H9 (cell line): ENCODE results near the gene SEL1L. TPM values are rescaled to one million over a fixed set of nuclear protein-coding genes. Genes with fewer than 3 reads are reported as not detected.
"Not testable (repeated sequence)": the region's sequence is repeated elsewhere in the genome, so short reads cannot be mapped to it uniquely, and the experiment has no call there.

Experiments used
- DNase-seq: peaks from one replicate; pipeline ENCODE4 v3.0.0-alpha.2; 2017
- H2AFZ ChIP-seq: one replicate; pipeline ENCODE4 v1.6.1; 2013; ENCODE audit warnings: mild to moderate bottlenecking, low read length, control low read depth, moderate library complexity
- H2AK5ac ChIP-seq: 2 replicates; pipeline ENCODE4 v1.6.1; 2013; ENCODE audit warnings: low read length, control low read depth, mixed read lengths; ENCODE audit not compliant: insufficient read length
- H2BK120ac ChIP-seq: one replicate; pipeline ENCODE4 v1.6.1; 2013; ENCODE audit warnings: low read depth, mild to moderate bottlenecking, low read length, control low read depth, inconsistent platforms; ENCODE audit not compliant: poor library complexity, severe bottlenecking
- H2BK12ac ChIP-seq: 2 replicates; pipeline ENCODE4 v1.6.1; 2013; ENCODE audit warnings: low read length, control low read depth, mixed read lengths, low read depth; ENCODE audit not compliant: insufficient read length
- H2BK15ac ChIP-seq: 2 replicates; pipeline ENCODE4 v1.6.1; 2013; ENCODE audit warnings: low read depth, low read length, control low read depth
- H2BK20ac ChIP-seq: one replicate; pipeline ENCODE4 v1.6.1; 2013; ENCODE audit warnings: low read depth, mild to moderate bottlenecking, low read length, control low read depth, inconsistent platforms; ENCODE audit not compliant: poor library complexity, severe bottlenecking
- H2BK5ac ChIP-seq: 2 replicates; pipeline ENCODE4 v1.6.1; 2013; ENCODE audit warnings: low read length, control low read depth, mixed read lengths; ENCODE audit not compliant: insufficient read length
- H3K14ac ChIP-seq: 2 replicates; pipeline ENCODE4 v1.6.1; 2013; ENCODE audit warnings: low read length, control low read depth; ENCODE audit not compliant: insufficient read depth
- H3K18ac ChIP-seq: 2 replicates; pipeline ENCODE4 v1.6.1; 2013; ENCODE audit warnings: low read depth, mild to moderate bottlenecking, mixed read lengths, low read length, control low read depth; ENCODE audit not compliant: insufficient read length
- H3K23ac ChIP-seq: 2 replicates; pipeline ENCODE4 v1.6.1; 2013; ENCODE audit warnings: low read length, control low read depth, mixed read lengths, low read depth; ENCODE audit not compliant: insufficient read length
- H3K23me2 ChIP-seq: 2 replicates; pipeline ENCODE4 v1.6.1; 2013; ENCODE audit warnings: low read depth, mild to moderate bottlenecking, mixed read lengths, low read length, control low read depth; ENCODE audit not compliant: insufficient read length, poor library complexity, severe bottlenecking
- H3K27ac ChIP-seq: 2 replicates; pipeline ENCODE4 v1.5.1; 2013; ENCODE audit warnings: low read length, control low read depth, mixed read lengths, low read depth; ENCODE audit not compliant: insufficient read length
- H3K27me3 ChIP-seq: 2 replicates; pipeline ENCODE4 v1.6.1; 2013; ENCODE audit warnings: low read length, control low read depth, inconsistent platforms; ENCODE audit not compliant: insufficient read depth
- H3K4ac ChIP-seq: 2 replicates; pipeline ENCODE4 v1.6.1; 2013; ENCODE audit warnings: low read depth, mild to moderate bottlenecking, control low read depth, inconsistent platforms, low read length, moderate library complexity
- H3K4me1 ChIP-seq: 2 replicates; pipeline ENCODE4 v1.6.1; 2013; ENCODE audit warnings: low read length, control low read depth, inconsistent platforms; ENCODE audit not compliant: insufficient read depth
- H3K4me2 ChIP-seq: 2 replicates; pipeline ENCODE4 v1.6.1; 2013; ENCODE audit warnings: low read length, control low read depth, mixed read lengths; ENCODE audit not compliant: insufficient read length, insufficient read depth
- H3K56ac ChIP-seq: 2 replicates; pipeline ENCODE4 v1.6.1; 2013; ENCODE audit warnings: low read depth, mild to moderate bottlenecking, mixed read lengths, low read length, control low read depth; ENCODE audit not compliant: insufficient read length
- H3K79me1 ChIP-seq: 2 replicates; pipeline ENCODE4 v1.6.1; 2013; ENCODE audit warnings: low read depth, mild to moderate bottlenecking, moderate library complexity, low read length, control low read depth, inconsistent platforms; ENCODE audit not compliant: insufficient read depth, poor library complexity, severe bottlenecking
- H3K79me2 ChIP-seq: 2 replicates; pipeline ENCODE4 v1.6.1; 2013; ENCODE audit warnings: low read length, control low read depth, inconsistent platforms; ENCODE audit not compliant: insufficient read depth
- H3K9ac ChIP-seq: 2 replicates; pipeline ENCODE4 v1.6.1; 2013; ENCODE audit warnings: low read length, control low read depth, mixed read lengths; ENCODE audit not compliant: insufficient read length; ENCODE audit errors: extremely low read depth
- H3K9me3 ChIP-seq: one replicate; pipeline ENCODE4 v1.6.1; 2013; ENCODE audit warnings: low read depth, low read length, inconsistent platforms; ENCODE audit not compliant: control insufficient read depth
- H3T11ph ChIP-seq: one replicate; pipeline ENCODE4 v1.6.1; 2013; ENCODE audit warnings: mild to moderate bottlenecking, low read length, control low read depth, inconsistent platforms
- H4K20me1 ChIP-seq: one replicate; pipeline ENCODE4 v1.6.1; 2013; ENCODE audit not compliant: control insufficient read depth, insufficient read length, insufficient read depth
- H4K5ac ChIP-seq: 2 replicates; pipeline ENCODE4 v1.6.1; 2013; ENCODE audit warnings: low read depth, mild to moderate bottlenecking, mixed read lengths, low read length, control low read depth; ENCODE audit not compliant: insufficient read length
- H4K8ac ChIP-seq: replicated peaks from 2 replicates; pipeline ENCODE4 v1.6.1; 2013; ENCODE audit warnings: low read length, control low read depth, mixed read lengths, low read depth; ENCODE audit not compliant: insufficient read length
- H4K91ac ChIP-seq: 2 replicates; pipeline ENCODE4 v1.6.1; 2013; ENCODE audit warnings: low read depth, mild to moderate bottlenecking, moderate library complexity, mixed read lengths, low read length, control low read depth; ENCODE audit not compliant: insufficient read length
- H3K27ac Mint-ChIP-seq, 3 experiments: 2 replicates in 2 of 3; 3 replicates in 1 of 3; pipeline ENCODE4 v1.8.0; 2020 to 2021; ENCODE audit warnings: mixed read lengths in 3 of 3, mild to moderate bottlenecking in 1 of 3, moderate library complexity in 1 of 3
- H3K27me3 Mint-ChIP-seq: 2 replicates; pipeline ENCODE4 v1.8.0; 2021; ENCODE audit warnings: low read depth, mild to moderate bottlenecking, moderate library complexity, mixed read lengths
- H3K36me3 Mint-ChIP-seq, 3 experiments: 2 replicates in 2 of 3; 3 replicates in 1 of 3; pipeline ENCODE4 v1.8.0; 2020 to 2021; ENCODE audit warnings: low read depth in 3 of 3, mixed read lengths in 3 of 3; ENCODE audit not compliant: insufficient read depth in 1 of 3
- H3K4me1 Mint-ChIP-seq, 2 experiments: 2 replicates each; pipeline ENCODE4 v1.8.0; 2020; ENCODE audit warnings: mixed read lengths in 2 of 2
- H3K4me3 Mint-ChIP-seq, 2 experiments: 2 replicates in 1 of 2; 3 replicates in 1 of 2; pipeline ENCODE4 v1.8.0; 2020 to 2021; ENCODE audit warnings: mild to moderate bottlenecking in 2 of 2, mixed read lengths in 2 of 2, moderate library complexity in 1 of 2
- H3K9me3 Mint-ChIP-seq, 2 experiments: 2 replicates in 1 of 2; 3 replicates in 1 of 2; pipeline ENCODE4 v1.8.0; 2020; ENCODE audit warnings: mild to moderate bottlenecking in 2 of 2, mixed read lengths in 2 of 2, moderate library complexity in 1 of 2
- WGBS: extraction: QIAGEN DNeasy Blood & Tissue Kit; methylation state at CpG from one replicate; pipeline ENCODE4 v1.1.7; 2013; ENCODE audit warnings: missing lambda C conversion rate, low lambda C conversion rate, mixed read lengths; ENCODE audit not compliant: insufficient read length; ENCODE audit errors: extremely low coverage; 5-methylcytosine and 5-hydroxymethylcytosine counted together
- total RNA-seq: library from RNA; stranded (reverse); gene quantifications from 2 replicates; pipeline ENCODE4 v1.2.1, GENCODE V29; 2021

The SEL1L gene
- total RNA-seq, 1 experiment from 2014 or later, result 27.5 TPM

- not testable (repeated sequence) for H3K79me1 ChIP-seq, H3K4me2 ChIP-seq, H4K5ac ChIP-seq, H3K4me3 Mint-ChIP-seq, H2BK12ac ChIP-seq, DNase-seq, H3K9me3 Mint-ChIP-seq, H2BK120ac ChIP-seq, H3K18ac ChIP-seq, H3K23ac ChIP-seq, H4K20me1 ChIP-seq, H4K8ac ChIP-seq, H3K79me2 ChIP-seq, H3T11ph ChIP-seq, H3K9ac ChIP-seq, H2BK15ac ChIP-seq, H3K27me3 Mint-ChIP-seq, H3K27me3 ChIP-seq, H3K14ac ChIP-seq, H3K4ac ChIP-seq, H3K27ac ChIP-seq, H3K9me3 ChIP-seq, H3K23me2 ChIP-seq, H4K91ac ChIP-seq, H2BK20ac ChIP-seq, H2AFZ ChIP-seq, H3K27ac Mint-ChIP-seq, H2AK5ac ChIP-seq, H2BK5ac ChIP-seq, H3K56ac ChIP-seq, H3K4me1 ChIP-seq
- Mint-ChIP-seq H3K36me3 (peaks cover 10 to 20% (median 13%) of the 10 kb centered on the region in 3 experiments; a peak in 6 of 7 replicates), H3K4me1 (peaks cover 25 to 34% of the 10 kb centered on the region in 2 experiments)
- WGBS, result no CpG with 5 or more reads among the region's 6 CpGs
Observed at GRCh38 chr14:81512826-81513225, 20.8 kb downstream of the SEL1L start.
